ENCODE results near the gene FAM151A. TPM values are rescaled to one million over a fixed set of nuclear protein-coding genes. Genes with fewer than 3 reads are reported as not detected.

FAM151A gene
- total and polyA plus RNA-seq, 3 donors from 2014 or later: 0.56 to 2.2 (median 0.94) TPM

- no peaks in the 10 kb centered on the region for H3K4me1 ChIP-seq
- intact Hi-C loops (cut with DNase I; ENCODE audit: low total_unique reads): no loop called here
- no peak overlapping the region for H3K27ac ChIP-seq
- 86 to 91% methylated on average over 13 of the region's 13 CpGs for WGBS, 2 donors
- TF ChIP-seq POLR2A (IDR thresholded peaks at IDR 0.05) (no peak), CTCF (IDR thresholded peaks at IDR 0.05) (no peak)
- no peak overlapping the region for H3K4me3 ChIP-seq
- DNase-seq: no peak
- no peaks in the 10 kb centered on the region for H3K27me3 ChIP-seq
- H3K36me3 ChIP-seq (ENCODE audit: low read depth, missing control alignments): no peaks in the 10 kb centered on the region
- H3K9me3 ChIP-seq: no peaks in the 10 kb centered on the region
These were observed 24.0 kb downstream of the FAM151A start for GRCh38 chr1:54599211-54599823.

GRCh38 chr1:54597455-54598030, 25.8 kb downstream of the FAM151A start:
- intact Hi-C loops (cut with DNase I; ENCODE audit: low total_unique reads): no loop called here
- no peak overlapping the region for H3K27ac ChIP-seq
- TF ChIP-seq POLR2A (IDR thresholded peaks at IDR 0.05): no peak
- TF ChIP-seq CTCF (IDR thresholded peaks at IDR 0.05): no peak
- H3K27me3 ChIP-seq: no peaks in the 10 kb centered on the region
- no peaks in the 10 kb centered on the region for H3K4me1 ChIP-seq
- H3K9me3 ChIP-seq: no peaks in the 10 kb centered on the region
- no peak for DNase-seq
- WGBS, 2 donors: 86 to 95% methylated on average over 3 of the region's 3 CpGs
- no peaks in the 10 kb centered on the region for H3K36me3 ChIP-seq (ENCODE audit: low read depth, missing control alignments)
- no peak overlapping the region for H3K4me3 ChIP-seq

- Histone ChIP-seq H3K27me3 (no peaks in the 10 kb centered on the region), H3K9me3 (no peaks in the 10 kb centered on the region), H3K4me3 (no peak overlapping the region), H3K4me1 (no peaks in the 10 kb centered on the region), H3K27ac (no peak overlapping the region), H3K36me3 (ENCODE audit: low read depth, missing control alignments) (no peaks in the 10 kb centered on the region)
- DNase-seq: no peak
- whole genome bisulfite sequencing, 2 donors: 72 to 80% methylated on average over 2 to 3 of the region's 3 CpGs
- intact Hi-C loops (cut with DNase I; ENCODE audit: low total_unique reads): no loop called here
- TF ChIP-seq POLR2A (IDR thresholded peaks at IDR 0.05) (no peak), CTCF (IDR thresholded peaks at IDR 0.05) (no peak)
These were observed 26.6 kb downstream of the FAM151A start for GRCh38 chr1:54596756-54597155.

- no peaks in the 10 kb centered on the region for H3K4me1 ChIP-seq
- no peak overlapping the region for H3K4me3 ChIP-seq
- H3K27ac ChIP-seq: no peak overlapping the region
- no peak for TF ChIP-seq POLR2A (IDR thresholded peaks at IDR 0.05)
- intact Hi-C loops (cut with DNase I; ENCODE audit: low total_unique reads): no loop called here
- H3K9me3 ChIP-seq: no peaks in the 10 kb centered on the region
- no peaks in the 10 kb centered on the region for H3K36me3 ChIP-seq (ENCODE audit: low read depth, missing control alignments)
- no peaks in the 10 kb centered on the region for H3K27me3 ChIP-seq
- WGBS, 2 donors: 92 to 94% methylated on average over 3 of the region's 3 CpGs
- no peak for DNase-seq
These were observed 27.3 kb downstream of the FAM151A start for GRCh38 chr1:54595956-54596498.

- DNase-seq: no peak
- no peaks in the 10 kb centered on the region for H3K9me3 ChIP-seq
- no peak overlapping the region for H3K27ac ChIP-seq
- H3K4me3 ChIP-seq: no peak overlapping the region
- no peaks in the 10 kb centered on the region for H3K36me3 ChIP-seq (ENCODE audit: low read depth, missing control alignments)
- TF ChIP-seq POLR2A (IDR thresholded peaks at IDR 0.05): no peak
- no peak for TF ChIP-seq CTCF (IDR thresholded peaks at IDR 0.05)
- 80 to 93% methylated on average over 5 to 16 of the region's 16 CpGs for WGBS, 2 donors
- intact Hi-C loops (cut with DNase I; ENCODE audit: low total_unique reads): no loop called here
- no peaks in the 10 kb centered on the region for H3K27me3 ChIP-seq
- no peaks in the 10 kb centered on the region for H3K4me1 ChIP-seq
These were observed 28.9 kb downstream of the FAM151A start for GRCh38 chr1:54594463-54594862.

Measured in testis (tissue), 3 donors.